ENCODE data around the gene RASGRP1. TPM values are rescaled to one million over a fixed set of nuclear protein-coding genes. Genes with fewer than 3 reads are reported as not detected.

Gene RASGRP1
- total RNA-seq, 1 donor from 2014 or later = 0.44 TPM

DNA sequence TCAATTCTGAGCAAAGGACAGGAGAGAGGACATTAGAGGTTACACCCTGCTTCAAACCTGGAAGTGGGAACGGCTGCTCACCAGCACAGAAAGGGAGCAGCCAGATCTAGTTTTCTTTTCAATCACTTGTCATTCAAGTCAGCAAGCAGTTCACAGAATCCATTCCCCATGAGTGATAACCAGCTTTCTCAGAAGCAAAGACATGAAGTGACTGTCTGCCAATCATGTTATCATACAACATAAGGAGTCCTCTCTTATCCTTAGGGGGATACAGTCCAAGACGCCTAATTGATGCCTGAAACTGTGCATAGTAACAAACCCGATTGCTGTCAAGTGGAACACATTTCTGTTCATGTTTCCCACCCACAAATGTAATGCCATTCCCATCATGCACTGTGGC lies 56.0 kb downstream of the RASGRP1 start:
- H3K4me1 ChIP-seq = peaks cover 7% of the 10 kb centered on the region
- no peak for TF ChIP-seq CTCF (IDR thresholded peaks at IDR 0.05; ENCODE audit: borderline replicate concordance)
- no peaks in the 10 kb centered on the region for H3K36me3 ChIP-seq
- DNase-seq = no peak
- H3K27ac ChIP-seq (replicated peaks) = no peak overlapping the region
- peaks cover 7% of the 10 kb centered on the region for H3K27me3 ChIP-seq (ENCODE audit: low read depth)
- intact Hi-C loops (cut with micrococcal nuclease) = no loop called here
- H3K9me3 ChIP-seq (replicated peaks) = no peaks in the 10 kb centered on the region
- no peak overlapping the region for H3K4me3 ChIP-seq

DNA sequence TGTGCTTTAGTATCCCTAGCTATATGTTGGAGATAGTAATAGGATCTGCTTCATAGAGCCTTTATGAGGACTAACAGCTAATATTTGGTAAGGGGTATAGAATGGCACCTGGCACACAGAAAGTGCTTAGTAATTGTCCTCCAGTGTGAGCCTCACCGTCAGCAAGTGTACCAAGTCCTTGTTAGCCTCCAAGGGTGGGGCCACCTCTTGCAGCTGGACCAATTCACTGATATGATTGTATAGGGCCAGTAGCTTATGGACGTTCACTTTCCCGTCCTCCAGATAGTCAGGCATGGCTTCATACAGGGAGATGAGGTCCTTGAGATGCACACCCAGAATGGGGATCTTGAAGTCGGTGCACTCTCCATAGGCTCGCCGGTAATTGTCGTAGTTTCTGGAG lies 57.0 kb downstream of the RASGRP1 start:
- H3K36me3 ChIP-seq = no peaks in the 10 kb centered on the region
- TF ChIP-seq CTCF (IDR thresholded peaks at IDR 0.05; ENCODE audit: borderline replicate concordance) = no peak
- no peak overlapping the region for H3K27ac ChIP-seq (replicated peaks)
- intact Hi-C loops (cut with micrococcal nuclease) = no loop called here
- no peaks in the 10 kb centered on the region for H3K27me3 ChIP-seq (ENCODE audit: low read depth)
- H3K4me3 ChIP-seq = no peak overlapping the region
- H3K9me3 ChIP-seq (replicated peaks) = no peaks in the 10 kb centered on the region
- H3K4me1 ChIP-seq = peaks cover 7% of the 10 kb centered on the region
- DNase-seq = no peak

GRCh38 chr15:38506997-38507396 lies 57.6 kb downstream of the RASGRP1 start:
- no peak for TF ChIP-seq CTCF (IDR thresholded peaks at IDR 0.05; ENCODE audit: borderline replicate concordance)
- intact Hi-C loops (cut with micrococcal nuclease) = no loop called here
- H3K27ac ChIP-seq (replicated peaks) = no peak overlapping the region

GRCh38 chr15:38504680-38505467 lies 59.7 kb downstream of the RASGRP1 start:
- Histone ChIP-seq H3K4me1 (peaks cover 7% of the 10 kb centered on the region), H3K27ac (replicated peaks) (no peak overlapping the region), H3K4me3 (no peak overlapping the region), H3K36me3 (no peaks in the 10 kb centered on the region), H3K9me3 (replicated peaks) (no peaks in the 10 kb centered on the region), H3K27me3 (ENCODE audit: low read depth) (no peaks in the 10 kb centered on the region)
- intact Hi-C loops (cut with micrococcal nuclease) = no loop called here
- no peak for TF ChIP-seq CTCF (IDR thresholded peaks at IDR 0.05; ENCODE audit: borderline replicate concordance)
- DNase-seq = no peak

More at GRCh38 chr15:38506997-38507396, 57.6 kb downstream of the RASGRP1 start:
- Histone ChIP-seq H3K9me3 (replicated peaks) (no peaks in the 10 kb centered on the region), H3K4me1 (peaks cover 7% of the 10 kb centered on the region), H3K4me3 (no peak overlapping the region), H3K36me3 (no peaks in the 10 kb centered on the region), H3K27me3 (ENCODE audit: low read depth) (no peaks in the 10 kb centered on the region)
- no peak for DNase-seq

DNA sequence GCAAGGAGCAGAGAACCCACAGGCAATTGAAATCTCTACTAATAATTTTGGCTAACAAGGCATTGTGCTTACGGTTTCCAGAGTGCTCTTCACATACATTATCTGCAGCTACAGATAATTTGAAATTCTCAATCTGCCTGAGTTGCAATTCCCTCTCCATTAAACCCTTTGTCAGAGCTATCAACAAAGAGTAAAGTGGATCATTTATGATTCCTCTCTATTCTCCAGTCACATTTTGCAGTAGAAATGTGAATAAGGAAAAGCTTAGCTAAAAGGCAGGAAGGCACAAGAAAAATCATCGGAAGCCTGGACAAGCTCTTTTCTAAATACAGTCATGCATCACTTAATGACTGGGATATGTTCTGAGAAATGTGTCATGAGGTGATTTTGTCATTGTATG lies 61.1 kb downstream of the RASGRP1 start:
- no peaks in the 10 kb centered on the region for H3K27me3 ChIP-seq (ENCODE audit: low read depth)
- TF ChIP-seq CTCF (IDR thresholded peaks at IDR 0.05; ENCODE audit: borderline replicate concordance) = no peak
- no peaks in the 10 kb centered on the region for H3K9me3 ChIP-seq (replicated peaks)
- intact Hi-C loops (cut with micrococcal nuclease) = no loop called here
- DNase-seq = no peak
- peaks cover 7% of the 10 kb centered on the region for H3K4me1 ChIP-seq
- no peak overlapping the region for H3K27ac ChIP-seq (replicated peaks)
- no peaks in the 10 kb centered on the region for H3K36me3 ChIP-seq
- no peak overlapping the region for H3K4me3 ChIP-seq
